ENCODE data around the gene PRELP. TPM values are rescaled to one million over a fixed set of nuclear protein-coding genes. Genes with fewer than 3 reads are reported as not detected.

Gene PRELP
- total RNA-seq, 1 experiment from 2014 or later, result not detected

- Histone ChIP-seq H3K9me3 (ENCODE audit: control insufficient read depth, insufficient read depth, low read depth, low read length) (no peaks in the 10 kb centered on the region), H3K27me3 (ENCODE audit: control insufficient read depth, insufficient read depth, low read length) (no peaks in the 10 kb centered on the region), H3K4me1 (ENCODE audit: control insufficient read depth, insufficient read depth, low read length) (peaks cover 7% of the 10 kb centered on the region; the same call in 1 of the 2 replicates), H3K4me3 (ENCODE audit: low read depth in 2 of 2, low read length in 2 of 2) (no peak overlapping the region), H3K27ac (ENCODE audit: low read length) (no peak overlapping the region), H3K36me3 (ENCODE audit: control insufficient read depth, insufficient read depth, low read length) (no peaks in the 10 kb centered on the region)
- ATAC-seq, result no peak
- BruUV-seq (replicated peaks), result no TSS peak
- no peak for DNase-seq (ENCODE audit: low read depth, low spot score)
- TF ChIP-seq REST (IDR thresholded peaks at IDR 0.05; ENCODE audit: insufficient read depth in 1 of 2, low read depth in 2 of 2, low read length in 1 of 2) (no peak), SIN3A (IDR thresholded peaks at IDR 0.05; ENCODE audit: borderline replicate concordance, insufficient read depth, low read depth, low read length) (no peak), POLR2AphosphoS5 (IDR thresholded peaks at IDR 0.05; ENCODE audit: low read depth, low read length) (no peak), TCF7L2 (IDR thresholded peaks at IDR 0.05; ENCODE audit: low read depth, low read length) (no peak), CTCF (IDR thresholded peaks at IDR 0.05) (no peak)
- in situ Hi-C loops (cut with HindIII; ENCODE audit: low pct_unique_long_range_greater_than_20kb, low sequenced_read_pairs), result no loop called here
- intact Hi-C loops (cut with micrococcal nuclease; ENCODE audit: unreplicated experiment), result no loop called here
- POLR2A ChIA-PET, result no interaction called here
- CTCF ChIA-PET, result interaction anchor here (0.6 kb wide), 1 partner anchor 159 kb away, joined by 5 read pairs; no protein-coding TSS in a partner anchor
Measured at GRCh38 chr1:203507759-203508158, 32.2 kb downstream of the PRELP start.

- no peak overlapping the region for H3K27ac ChIP-seq (ENCODE audit: low read length)
- DNase-seq (ENCODE audit: low read depth, low spot score) (no peak), ATAC-seq (no peak)
- no peaks in the 10 kb centered on the region for H3K9me3 ChIP-seq (ENCODE audit: control insufficient read depth, insufficient read depth, low read depth, low read length)
- no peak overlapping the region for H3K4me3 ChIP-seq (ENCODE audit: low read depth in 2 of 2, low read length in 2 of 2)
- no peaks in the 10 kb centered on the region for H3K27me3 ChIP-seq (ENCODE audit: control insufficient read depth, insufficient read depth, low read length)
- no TSS peak for BruUV-seq (replicated peaks)
- TF ChIP-seq REST (IDR thresholded peaks at IDR 0.05; ENCODE audit: insufficient read depth in 1 of 2, low read depth in 2 of 2, low read length in 1 of 2) (no peak), POLR2AphosphoS5 (IDR thresholded peaks at IDR 0.05; ENCODE audit: low read depth, low read length) (no peak), CTCF (IDR thresholded peaks at IDR 0.05) (no peak), SIN3A (IDR thresholded peaks at IDR 0.05; ENCODE audit: borderline replicate concordance, insufficient read depth, low read depth, low read length) (no peak)
- intact Hi-C loops (cut with micrococcal nuclease; ENCODE audit: unreplicated experiment), result no loop called here
- ChIA-PET CTCF (no interaction called here), POLR2A (no interaction called here)
- no peaks in the 10 kb centered on the region for H3K36me3 ChIP-seq (ENCODE audit: control insufficient read depth, insufficient read depth, low read length)
- peaks cover 13% of the 10 kb centered on the region for H3K4me1 ChIP-seq (ENCODE audit: control insufficient read depth, insufficient read depth, low read length)
- in situ Hi-C loops (cut with HindIII; ENCODE audit: low pct_unique_long_range_greater_than_20kb, low sequenced_read_pairs), result no loop called here
Measured at GRCh38 chr1:203508463-203509073, 33.0 kb downstream of the PRELP start.
